ENCODE measurements around the gene VPS41.

Gene VPS41

DNA sequence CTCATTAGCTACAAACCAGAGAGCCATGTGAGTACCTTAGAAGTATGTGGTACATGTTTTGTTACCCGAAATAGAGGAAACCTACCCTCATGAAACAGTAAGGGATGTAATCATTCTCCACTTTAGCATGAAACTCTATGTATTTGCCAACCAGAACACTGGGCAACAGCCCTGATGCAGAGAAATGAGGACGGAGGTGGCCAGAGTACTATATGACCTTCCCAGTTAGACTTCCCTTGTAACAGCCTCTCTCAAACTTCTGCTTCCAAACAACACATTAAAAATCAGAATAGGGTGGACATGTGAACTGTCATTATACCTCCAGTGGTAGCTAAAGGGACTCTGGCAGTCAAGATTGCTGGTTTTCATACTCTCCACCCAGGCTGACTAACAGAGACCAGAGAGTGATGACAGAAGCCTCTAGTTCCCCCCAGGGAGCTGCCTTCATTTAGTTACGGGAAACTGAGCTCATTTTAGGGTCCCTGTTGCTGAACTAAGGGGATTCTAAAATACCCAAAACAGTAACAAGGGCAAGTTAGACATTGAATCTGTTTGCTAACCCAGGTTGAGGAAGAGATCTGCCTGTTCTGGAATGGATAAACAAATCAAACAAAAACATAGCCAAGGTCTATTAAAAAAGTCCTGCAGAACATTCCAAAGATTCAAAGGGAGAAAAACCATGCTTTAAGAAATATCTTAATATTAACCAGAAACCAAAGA lies 83.1 kb downstream of the VPS41 start (continued):
- no peak for TF ChIP-seq ZNF48 (tag by site-specific recombination; IDR thresholded peaks at IDR 0.05)
- TF ChIP-seq, protein P1, sequence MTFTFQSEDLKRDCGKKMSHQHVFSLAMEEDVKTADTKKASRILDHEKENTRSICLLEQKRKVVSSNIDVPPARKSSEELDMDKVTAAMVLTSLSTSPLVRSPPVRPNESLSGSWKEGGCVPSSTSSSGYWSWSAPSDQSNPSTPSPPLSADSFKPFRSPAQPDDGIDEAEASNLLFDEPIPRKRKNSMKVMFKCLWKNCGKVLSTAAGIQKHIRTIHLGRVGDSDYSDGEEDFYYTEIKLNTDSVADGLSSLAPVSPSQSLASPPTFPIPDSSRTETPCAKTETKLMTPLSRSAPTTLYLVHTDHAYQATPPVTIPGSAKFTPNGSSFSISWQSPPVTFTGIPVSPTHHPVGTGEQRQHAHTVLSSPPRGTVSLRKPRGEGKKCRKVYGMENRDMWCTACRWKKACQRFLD (tag by site-specific recombination; IDR thresholded peaks at IDR 0.05), result no peak
- TF ChIP-seq, protein P2, sequence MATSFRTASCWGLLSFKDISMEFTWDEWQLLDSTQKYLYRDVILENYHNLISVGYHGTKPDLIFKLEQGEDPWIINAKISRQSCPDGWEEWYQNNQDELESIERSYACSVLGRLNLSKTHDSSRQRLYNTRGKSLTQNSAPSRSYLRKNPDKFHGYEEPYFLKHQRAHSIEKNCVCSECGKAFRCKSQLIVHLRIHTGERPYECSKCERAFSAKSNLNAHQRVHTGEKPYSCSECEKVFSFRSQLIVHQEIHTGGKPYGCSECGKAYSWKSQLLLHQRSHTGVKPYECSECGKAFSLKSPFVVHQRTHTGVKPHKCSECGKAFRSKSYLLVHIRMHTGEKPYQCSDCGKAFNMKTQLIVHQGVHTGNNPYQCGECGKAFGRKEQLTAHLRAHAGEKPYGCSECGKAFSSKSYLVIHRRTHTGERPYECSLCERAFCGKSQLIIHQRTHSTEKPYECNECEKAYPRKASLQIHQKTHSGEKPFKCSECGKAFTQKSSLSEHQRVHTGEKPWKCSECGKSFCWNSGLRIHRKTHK (tag by site-specific recombination; IDR thresholded peaks at IDR 0.05), result no peak
- no peak for TF ChIP-seq ZNF707 (tag by site-specific recombination; IDR thresholded peaks at IDR 0.05)
- TF ChIP-seq, protein P3, sequence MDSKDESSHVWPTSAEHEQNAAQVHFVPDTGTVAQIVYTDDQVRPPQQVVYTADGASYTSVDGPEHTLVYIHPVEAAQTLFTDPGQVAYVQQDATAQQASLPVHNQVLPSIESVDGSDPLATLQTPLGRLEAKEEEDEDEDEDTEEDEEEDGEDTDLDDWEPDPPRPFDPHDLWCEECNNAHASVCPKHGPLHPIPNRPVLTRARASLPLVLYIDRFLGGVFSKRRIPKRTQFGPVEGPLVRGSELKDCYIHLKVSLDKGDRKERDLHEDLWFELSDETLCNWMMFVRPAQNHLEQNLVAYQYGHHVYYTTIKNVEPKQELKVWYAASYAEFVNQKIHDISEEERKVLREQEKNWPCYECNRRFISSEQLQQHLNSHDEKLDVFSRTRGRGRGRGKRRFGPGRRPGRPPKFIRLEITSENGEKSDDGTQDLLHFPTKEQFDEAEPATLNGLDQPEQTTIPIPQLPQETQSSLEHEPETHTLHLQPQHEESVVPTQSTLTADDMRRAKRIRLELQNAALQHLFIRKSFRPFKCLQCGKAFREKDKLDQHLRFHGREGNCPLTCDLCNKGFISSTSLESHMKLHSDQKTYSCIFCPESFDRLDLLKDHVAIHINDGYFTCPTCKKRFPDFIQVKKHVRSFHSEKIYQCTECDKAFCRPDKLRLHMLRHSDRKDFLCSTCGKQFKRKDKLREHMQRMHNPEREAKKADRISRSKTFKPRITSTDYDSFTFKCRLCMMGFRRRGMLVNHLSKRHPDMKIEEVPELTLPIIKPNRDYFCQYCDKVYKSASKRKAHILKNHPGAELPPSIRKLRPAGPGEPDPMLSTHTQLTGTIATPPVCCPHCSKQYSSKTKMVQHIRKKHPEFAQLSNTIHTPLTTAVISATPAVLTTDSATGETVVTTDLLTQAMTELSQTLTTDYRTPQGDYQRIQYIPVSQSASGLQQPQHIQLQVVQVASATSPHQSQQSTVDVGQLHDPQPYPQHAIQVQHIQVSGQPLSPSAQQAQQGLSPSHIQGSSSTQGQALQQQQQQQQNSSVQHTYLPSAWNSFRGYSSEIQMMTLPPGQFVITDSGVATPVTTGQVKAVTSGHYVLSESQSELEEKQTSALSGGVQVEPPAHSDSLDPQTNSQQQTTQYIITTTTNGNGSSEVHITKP (tag by site-specific recombination; IDR thresholded peaks at IDR 0.05), result no peak
- TF ChIP-seq ZNF2 (tag by site-specific recombination; IDR thresholded peaks at IDR 0.05), result no peak
- TF ChIP-seq ZNF24 (tag by site-specific recombination; IDR thresholded peaks at IDR 0.05), result no peak

DNA sequence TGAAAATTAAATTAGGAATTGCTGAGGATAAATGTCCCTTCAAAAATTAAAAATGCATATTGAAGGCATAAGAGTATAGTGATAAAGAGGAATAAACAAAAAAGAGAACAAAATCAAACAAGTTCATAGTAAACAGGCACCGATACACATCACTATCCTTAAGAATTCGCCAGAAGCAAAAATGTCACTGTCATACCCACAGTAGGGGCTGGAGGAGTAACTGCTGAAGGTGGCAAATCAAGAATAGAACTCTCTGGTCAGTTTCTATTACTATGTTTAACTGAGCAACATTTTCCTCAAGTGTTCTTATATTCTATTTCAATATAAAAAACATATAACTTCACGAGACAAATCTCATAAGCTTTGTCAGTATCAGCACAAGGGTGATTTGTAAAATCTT lies 84.0 kb downstream of the VPS41 start:
- ChIA-PET POLR2A (no interaction called here), CTCF (no interaction called here)
- H3K4me3 ChIP-seq (ENCODE audit: low read depth, low read length), result no peak overlapping the region
- no peaks in the 10 kb centered on the region for H3K9me3 ChIP-seq (ENCODE audit: control insufficient read depth, insufficient read depth, low read depth, low read length)
- no peak overlapping the region for H3K27ac ChIP-seq (ENCODE audit: extremely low read depth, low read depth, low read length)
- H3K36me3 ChIP-seq (ENCODE audit: control insufficient read depth in 2 of 2, insufficient read depth in 1 of 2, low read length in 2 of 2), result no peaks in the 10 kb centered on the region
- 0 out of 2 replicates have a peak, but pooled peaks cover 5% of the 10 kb centered on the region for H3K4me1 ChIP-seq (ENCODE audit: control insufficient read depth, insufficient read depth, low read length)
- TF ChIP-seq ZNF214 (tag by site-specific recombination; IDR thresholded peaks at IDR 0.05; ENCODE audit: borderline replicate concordance), result no peak
- no peak for TF ChIP-seq GLI4 (tag by site-specific recombination; IDR thresholded peaks at IDR 0.05)
- TF ChIP-seq ZNF366 (tag by site-specific recombination; conservative IDR thresholded peaks at IDR 0.05), result no peak
- TF ChIP-seq, protein P4, sequence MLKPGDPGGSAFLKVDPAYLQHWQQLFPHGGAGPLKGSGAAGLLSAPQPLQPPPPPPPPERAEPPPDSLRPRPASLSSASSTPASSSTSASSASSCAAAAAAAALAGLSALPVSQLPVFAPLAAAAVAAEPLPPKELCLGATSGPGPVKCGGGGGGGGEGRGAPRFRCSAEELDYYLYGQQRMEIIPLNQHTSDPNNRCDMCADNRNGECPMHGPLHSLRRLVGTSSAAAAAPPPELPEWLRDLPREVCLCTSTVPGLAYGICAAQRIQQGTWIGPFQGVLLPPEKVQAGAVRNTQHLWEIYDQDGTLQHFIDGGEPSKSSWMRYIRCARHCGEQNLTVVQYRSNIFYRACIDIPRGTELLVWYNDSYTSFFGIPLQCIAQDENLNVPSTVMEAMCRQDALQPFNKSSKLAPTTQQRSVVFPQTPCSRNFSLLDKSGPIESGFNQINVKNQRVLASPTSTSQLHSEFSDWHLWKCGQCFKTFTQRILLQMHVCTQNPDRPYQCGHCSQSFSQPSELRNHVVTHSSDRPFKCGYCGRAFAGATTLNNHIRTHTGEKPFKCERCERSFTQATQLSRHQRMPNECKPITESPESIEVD (tag by site-specific recombination; IDR thresholded peaks at IDR 0.05), result no peak
- TF ChIP-seq ZNF791 (tag by site-specific recombination; IDR thresholded peaks at IDR 0.05), result no peak
- no peak for TF ChIP-seq ZNF157 (tag by site-specific recombination; IDR thresholded peaks at IDR 0.05)
- TF ChIP-seq BCL11A (tag by site-specific recombination; IDR thresholded peaks at IDR 0.05; ENCODE audit: low read depth), result no peak
- TF ChIP-seq ZNF792 (tag by site-specific recombination; IDR thresholded peaks at IDR 0.05), result no peak

DNA sequence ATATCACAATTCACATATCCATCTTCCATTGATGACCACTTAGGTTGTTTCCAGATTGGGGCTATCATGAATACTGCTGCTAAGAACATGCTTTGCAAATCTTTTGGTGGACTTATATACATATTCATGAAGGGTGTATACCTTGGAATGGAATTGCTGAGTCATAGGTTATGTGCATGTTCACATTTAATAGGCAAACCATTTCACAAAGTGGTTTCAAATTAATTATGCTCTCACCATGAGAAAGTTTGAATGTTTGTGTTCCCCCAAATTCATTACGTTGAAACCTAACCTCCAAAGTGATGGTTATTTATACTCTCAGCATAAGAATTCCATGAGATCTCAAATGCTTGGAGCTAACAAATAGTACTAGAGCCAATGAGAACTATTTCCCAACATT lies 86.4 kb downstream of the VPS41 start:
- Histone ChIP-seq H3K36me3 (ENCODE audit: control insufficient read depth in 2 of 2, insufficient read depth in 1 of 2, low read length in 2 of 2) (no peaks in the 10 kb centered on the region), H3K9me3 (ENCODE audit: control insufficient read depth, insufficient read depth, low read depth, low read length) (no peaks in the 10 kb centered on the region), H3K27ac (ENCODE audit: extremely low read depth, low read depth, low read length) (no peak overlapping the region), H3K4me3 (ENCODE audit: low read depth, low read length) (no peak overlapping the region), H3K4me1 (ENCODE audit: control insufficient read depth, insufficient read depth, low read length) (0 out of 2 replicates have a peak, but pooled peaks cover 5% of the 10 kb centered on the region)
- no peak for TF ChIP-seq ZNF701 (tag by site-specific recombination; IDR thresholded peaks at IDR 0.05)
- TF ChIP-seq, protein P5, sequence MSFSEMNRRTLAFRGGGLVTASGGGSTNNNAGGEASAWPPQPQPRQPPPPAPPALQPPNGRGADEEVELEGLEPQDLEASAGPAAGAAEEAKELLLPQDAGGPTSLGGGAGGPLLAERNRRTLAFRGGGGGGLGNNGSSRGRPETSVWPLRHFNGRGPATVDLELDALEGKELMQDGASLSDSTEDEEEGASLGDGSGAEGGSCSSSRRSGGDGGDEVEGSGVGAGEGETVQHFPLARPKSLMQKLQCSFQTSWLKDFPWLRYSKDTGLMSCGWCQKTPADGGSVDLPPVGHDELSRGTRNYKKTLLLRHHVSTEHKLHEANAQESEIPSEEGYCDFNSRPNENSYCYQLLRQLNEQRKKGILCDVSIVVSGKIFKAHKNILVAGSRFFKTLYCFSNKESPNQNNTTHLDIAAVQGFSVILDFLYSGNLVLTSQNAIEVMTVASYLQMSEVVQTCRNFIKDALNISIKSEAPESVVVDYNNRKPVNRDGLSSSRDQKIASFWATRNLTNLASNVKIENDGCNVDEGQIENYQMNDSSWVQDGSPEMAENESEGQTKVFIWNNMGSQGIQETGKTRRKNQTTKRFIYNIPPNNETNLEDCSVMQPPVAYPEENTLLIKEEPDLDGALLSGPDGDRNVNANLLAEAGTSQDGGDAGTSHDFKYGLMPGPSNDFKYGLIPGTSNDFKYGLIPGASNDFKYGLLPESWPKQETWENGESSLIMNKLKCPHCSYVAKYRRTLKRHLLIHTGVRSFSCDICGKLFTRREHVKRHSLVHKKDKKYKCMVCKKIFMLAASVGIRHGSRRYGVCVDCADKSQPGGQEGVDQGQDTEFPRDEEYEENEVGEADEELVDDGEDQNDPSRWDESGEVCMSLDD (tag by site-specific recombination; IDR thresholded peaks at IDR 0.05), result no peak
- POLR2A ChIA-PET, result interaction anchor here (0.8 kb wide), 1 partner anchor 16 kb away, joined by 3 read pairs; no protein-coding TSS in a partner anchor
- CTCF ChIA-PET, result no interaction called here

Measured in HEK293 (cell line).